Stimulated activated CD4-positive, alpha-beta T cell treated with anti-CD3 and anti-CD28 coated beads, Interleukin-15, amount 100 ng/mL, for 48 hours (primary cell): ENCODE data around the gene RNF215.

Source experiments
- DNase-seq, 2 donors: peaks; one replicate each; pipeline ENCODE4 v3.0.0-alpha.2; 2020; ENCODE audit warnings: low read depth in 2 of 2

RNF215 gene

DNA sequence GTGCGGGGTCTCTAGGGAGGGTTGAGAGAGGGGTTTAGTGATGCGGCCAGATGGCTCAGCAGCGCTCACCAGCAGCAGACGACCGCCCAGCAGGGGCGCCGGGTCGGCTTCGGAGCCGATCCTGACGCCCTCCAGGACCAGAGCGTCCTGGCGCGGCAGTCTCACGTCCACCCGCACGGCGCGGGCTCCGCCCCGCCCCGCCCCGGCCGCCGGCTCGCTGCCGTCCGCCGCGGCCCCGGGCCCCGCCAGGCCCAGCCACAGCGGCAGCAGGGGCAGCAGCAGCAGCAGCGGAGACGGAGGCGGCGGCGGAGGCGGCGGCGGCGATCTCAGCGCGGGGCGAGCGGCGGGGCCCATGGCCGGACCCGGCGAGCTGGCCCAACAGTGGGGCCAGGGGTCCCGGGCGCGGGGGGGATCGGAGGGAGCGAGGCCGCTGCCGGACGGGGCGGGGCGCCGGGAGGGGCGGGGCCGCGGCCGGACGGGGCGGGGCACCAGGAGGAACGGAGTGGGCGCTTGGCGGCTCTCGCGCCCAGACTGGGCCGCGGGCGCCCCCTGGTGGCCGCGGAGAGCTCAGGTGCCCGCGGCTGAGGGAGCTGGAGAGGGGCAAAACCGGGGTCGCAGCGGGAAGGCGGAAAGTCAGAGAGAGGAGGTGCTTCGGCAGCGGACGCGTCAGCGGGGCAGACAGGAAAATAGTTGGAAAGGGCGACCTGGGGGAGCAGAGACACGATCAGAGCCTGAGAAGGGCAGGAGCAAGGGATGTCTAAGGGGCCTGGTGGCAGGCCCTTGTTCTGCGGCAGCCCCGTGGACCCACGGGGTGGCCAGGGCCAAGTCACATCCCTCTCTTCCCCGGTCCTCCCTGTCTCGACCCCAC lies at the start of gene RNF215:
Gene RNF215 (minus strand): TSS at position 452 of the 868 bp plus-strand sequence. CDS start 98 bp downstream, at position 354.
- peak; percentile 58 to 76 for DNase-seq

DNA sequence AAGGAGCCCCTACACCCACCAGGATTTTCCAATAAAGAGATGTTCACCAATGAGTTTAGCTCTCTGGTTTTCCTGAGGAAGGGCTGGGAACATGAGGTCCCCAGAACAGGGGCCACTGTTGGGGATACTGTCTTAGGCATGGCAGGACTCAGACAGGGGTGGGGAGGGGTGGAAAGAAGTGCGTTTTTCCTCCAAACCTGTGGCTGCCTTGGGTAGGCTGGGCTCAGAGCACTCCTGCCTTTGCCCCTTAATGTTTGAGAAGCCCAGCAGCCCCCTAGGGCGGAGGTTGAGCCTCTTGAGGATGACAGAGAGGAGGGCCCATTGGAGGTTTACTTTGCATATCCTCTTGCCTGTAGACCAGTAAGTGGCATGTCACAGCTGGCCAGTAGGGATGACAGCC lies 49.0 kb upstream of the RNF215 start:
- DNase-seq, result no peak

DNA sequence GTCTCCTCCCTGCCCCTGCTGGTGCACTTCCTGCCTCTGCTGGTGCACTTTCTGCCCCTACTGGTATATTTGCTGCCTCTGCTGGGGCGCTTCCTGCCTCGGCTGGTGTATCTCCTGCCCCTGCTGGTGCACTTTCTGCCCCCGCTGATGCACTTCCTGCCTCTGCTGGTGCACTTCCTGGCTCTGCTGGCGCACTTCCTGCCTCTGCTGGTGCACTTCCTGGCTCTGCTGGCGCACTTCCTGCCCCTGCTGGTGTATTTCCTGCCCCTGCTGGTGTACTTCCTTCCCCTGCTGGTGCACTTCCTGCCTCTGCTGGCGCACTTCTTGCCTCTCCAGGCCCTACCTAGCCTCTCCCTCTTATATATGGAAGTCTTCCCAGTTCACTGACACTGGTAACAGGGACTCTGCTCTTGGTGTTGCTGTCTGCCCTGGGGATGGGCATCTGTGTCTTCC lies 48.5 kb upstream of the RNF215 start:
- DNase-seq, result peak; percentile 63 to 70

DNA sequence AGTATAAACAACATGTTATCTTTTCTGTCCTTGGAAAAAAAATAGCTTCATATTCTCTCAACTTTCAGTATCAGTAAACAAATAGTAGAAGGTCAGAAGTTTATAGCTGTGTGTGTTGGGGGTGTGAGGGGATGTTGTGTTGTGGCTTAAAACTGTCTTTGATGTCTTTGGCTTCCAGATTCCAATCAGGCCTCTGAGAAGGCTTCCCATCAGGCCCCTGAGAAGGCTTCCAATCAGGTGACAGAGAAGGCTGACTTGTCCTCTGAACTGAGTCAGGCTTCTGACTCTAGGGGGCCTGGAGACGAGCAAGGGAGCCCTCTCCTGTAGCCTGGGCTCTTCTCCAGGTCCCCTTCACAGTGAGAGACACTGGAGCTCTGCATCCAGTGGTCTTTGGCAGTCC lies 47.6 kb upstream of the RNF215 start:
- DNase-seq, result no peak

DNA sequence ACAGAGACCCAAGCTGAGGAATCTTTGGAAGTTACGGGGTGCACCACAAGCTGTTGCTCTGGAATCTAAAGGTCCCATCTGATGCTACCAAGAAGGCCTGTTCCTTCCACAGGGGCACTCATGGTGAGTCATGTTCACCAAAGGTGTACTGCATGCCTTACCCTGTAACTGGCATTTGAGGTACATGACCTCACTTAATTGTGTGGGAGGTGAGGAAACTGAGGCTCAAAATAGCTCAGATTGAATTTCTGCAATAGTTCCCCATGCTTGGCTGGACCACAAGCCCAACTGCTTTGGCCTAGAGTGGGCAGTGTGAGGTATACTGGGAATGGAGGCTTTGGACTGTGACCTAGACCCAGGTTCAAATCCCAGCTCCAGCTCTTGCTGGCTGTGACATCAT lies 46.6 kb upstream of the RNF215 start:
- no peak for DNase-seq

DNA sequence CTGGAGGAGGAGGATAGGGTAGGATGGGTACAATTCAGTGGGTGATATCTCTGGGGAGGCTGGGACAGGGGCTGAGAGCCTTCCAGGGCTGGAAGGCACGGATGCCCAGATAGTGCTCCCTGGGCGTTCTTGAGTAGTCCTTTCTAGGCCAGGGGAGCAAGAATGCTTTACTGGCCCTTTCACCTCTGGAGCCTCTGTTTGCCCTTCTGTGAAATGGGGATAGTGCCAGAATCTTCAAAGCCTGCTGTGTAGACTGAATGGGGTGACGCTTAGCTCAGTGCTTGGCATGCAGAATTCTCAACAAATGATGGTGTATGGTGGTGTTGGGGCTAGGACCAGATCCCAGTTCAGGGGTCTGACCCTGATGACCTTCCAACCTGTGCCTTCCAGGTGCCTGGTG lies 46.0 kb upstream of the RNF215 start:
- DNase-seq, result no peak

DNA sequence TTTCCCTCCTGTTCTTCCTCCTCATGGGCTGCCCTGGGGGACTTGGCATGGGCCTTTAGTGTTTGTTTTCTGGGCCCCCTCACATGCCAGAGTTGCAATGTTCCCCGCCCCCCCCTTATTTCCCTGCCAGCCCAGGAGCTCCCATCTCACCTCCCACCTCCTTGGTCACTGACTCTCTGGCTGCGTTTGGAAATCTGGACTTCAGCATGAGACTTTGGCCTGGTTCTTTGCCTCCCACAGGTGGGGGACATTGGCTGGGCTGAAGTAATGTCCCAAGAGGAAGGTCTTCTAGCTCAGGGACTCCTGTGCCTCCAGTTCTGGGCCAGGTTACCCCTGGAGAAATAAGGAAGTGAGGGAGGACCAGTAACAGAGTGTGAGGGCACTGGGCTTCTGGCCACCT lies 45.3 kb upstream of the RNF215 start:
- no peak for DNase-seq

DNA sequence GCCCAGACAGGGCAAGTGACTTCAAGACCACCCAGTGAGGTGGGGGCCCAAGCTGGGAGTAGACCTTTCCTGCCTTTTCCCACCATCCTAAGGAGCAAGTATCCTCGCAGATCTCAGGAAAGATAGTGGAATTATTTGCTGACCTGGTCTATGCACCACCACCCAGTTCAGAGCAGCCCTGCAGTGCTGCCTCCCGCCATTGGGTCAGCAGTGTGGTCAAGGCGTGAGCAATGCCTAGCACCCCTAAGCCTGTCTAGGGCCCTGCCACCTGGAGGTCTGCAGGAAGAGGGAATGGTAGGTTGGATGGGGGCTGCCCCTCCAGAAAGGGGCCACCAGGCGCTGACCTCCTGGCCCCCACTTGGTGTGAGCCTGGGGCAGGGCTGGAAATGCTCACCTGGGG lies 44.9 kb upstream of the RNF215 start:
- no peak for DNase-seq

DNA sequence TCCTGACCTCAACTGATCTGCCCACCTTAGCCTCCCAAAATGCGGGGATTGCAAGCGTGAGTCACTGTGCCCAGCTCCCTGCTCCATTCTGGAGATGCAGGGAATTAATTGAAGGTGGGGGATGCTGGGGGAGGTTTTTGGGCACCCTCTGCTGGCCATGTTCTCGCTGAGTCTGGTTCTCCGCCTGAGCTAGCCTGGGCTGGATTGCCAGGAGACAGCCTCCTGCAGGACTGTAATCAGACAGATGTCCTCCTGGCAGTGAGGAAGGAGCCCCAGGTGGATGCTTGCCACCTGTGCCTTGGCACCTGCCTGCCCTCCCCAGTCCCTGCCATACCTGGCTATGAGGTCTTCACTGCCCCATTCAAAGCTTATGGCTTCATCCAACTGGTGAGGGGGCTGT lies 43.7 kb upstream of the RNF215 start:
- DNase-seq, result no peak

DNA sequence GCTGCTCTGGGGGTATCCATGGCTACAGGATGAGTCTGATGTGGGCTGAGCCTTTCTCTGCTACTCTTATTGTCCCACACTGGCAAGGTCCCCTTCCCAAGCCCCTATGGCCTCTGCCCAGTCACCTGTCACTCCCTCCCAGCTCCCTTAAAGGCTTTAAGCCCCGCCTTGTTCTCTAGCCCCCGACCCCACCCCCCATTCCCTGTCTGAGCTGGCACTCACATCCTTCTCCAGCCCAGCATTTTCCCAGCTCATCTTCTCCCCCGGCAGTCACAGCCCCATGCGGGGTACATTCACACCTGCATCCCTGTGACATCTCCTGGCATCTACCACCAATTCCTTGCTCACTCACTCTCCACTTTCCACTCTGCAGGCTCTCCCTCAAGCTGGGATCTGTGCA lies 42.7 kb upstream of the RNF215 start:
- DNase-seq, result no peak

DNA sequence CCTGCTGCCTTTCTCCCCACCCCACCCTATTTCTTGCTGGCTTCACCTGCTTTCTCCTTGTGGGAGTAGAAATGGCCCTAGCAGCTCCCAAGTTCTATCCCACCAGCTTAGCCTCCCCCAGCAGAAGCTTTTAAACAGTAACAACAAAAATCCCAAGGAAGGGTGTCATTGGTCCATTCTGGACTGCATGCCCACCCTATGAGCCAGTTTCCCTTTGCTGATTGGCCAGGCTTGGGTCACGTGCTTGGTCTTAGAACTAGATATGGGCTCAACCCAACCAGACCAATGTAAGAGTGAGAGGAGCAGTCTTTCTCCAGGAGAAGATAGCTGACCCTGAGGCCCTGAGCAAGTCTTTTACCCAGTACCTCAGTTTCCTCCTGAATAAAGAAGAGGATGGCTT lies 40.7 kb upstream of the RNF215 start:
- DNase-seq, result no peak

DNA sequence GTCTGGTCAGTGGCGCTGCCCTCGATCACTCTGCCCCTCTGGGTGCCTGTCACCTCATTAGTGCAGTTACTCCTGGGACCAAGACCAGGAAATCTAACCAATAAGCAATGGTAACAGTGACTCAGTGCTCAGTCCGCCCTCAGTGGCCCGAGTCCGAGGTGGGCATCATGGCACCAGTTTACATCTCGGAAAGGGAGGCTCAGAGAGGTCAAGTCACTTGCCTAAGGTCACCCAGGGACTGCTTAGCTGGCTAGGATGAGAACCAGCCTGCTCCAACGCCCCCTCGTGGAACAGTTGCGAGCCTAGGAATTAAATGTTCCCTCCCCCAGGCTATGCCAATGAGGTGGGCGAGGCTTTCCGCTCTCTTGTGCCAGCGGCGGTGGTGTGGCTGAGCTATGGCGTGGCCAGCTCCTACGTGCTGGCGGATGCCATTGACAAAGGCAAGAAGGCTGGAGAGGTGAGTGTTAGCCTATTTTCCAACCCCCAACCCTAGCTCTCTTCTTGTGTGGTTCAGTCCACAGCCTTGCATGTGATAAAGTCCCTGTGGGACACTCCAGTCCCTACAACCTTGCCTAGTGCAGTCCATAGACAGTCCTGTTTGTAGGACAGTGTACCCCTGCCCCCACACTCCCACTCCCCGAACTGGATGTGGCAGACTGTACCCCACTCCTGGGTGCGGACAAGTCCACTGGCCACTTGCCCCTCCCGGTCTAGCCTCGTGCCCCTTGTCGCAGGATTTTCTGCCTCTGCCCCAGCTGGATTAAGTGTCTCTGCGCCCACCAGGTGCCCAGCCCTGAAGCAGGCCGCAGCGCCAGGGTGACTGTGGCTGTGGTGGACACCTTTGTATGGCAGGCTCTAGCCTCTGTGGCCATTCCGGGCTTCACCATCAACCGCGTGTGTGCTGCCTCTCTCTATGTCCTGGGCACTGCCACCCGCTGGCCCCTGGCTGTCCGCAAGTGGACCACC lies 39.5 kb upstream of the RNF215 start:
- peak; percentile 75 to 90 for DNase-seq

DNA sequence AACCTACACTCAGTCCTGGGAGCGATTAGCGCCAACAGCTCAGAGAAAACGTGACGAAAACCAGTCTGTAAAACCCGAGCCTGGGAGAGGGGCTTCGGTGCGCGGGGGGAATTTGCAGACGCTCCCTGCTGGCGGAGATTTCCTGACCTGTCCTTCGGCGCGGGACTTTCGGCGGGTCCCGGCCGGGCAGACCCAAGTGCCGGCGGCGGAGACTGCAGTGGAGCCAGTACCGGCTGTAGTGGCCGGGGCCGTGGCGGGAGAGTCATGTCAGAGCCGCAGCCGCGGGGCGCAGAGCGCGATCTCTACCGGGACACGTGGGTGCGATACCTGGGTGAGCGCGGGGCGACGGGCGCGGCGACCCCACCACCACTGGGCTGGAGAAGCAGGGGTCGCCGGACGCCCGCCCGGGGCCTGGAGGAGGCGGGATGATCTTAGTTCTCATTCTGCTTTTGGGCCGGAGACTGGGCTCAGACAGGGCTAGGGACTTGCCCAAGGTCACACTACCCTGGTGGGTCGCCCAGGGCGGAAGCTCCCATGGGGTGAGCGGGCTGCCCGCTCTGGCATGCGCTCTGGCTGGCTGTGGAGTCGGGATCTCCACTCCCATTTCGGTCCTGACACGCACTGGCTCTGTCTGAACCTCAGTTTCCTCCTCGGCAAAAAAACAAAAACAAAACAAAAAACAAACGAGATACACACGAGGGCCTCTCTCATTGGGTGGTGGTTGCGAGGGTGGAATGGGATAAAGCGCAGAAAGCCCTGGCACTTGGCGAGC lies 38.6 kb upstream of the RNF215 start, which contains the start of gene MTFP1:
Gene MTFP1 (plus strand): TSS at position 153 of the 772 bp plus-strand sequence. CDS start 112 bp downstream, at position 265.
- no peak for DNase-seq

DNA sequence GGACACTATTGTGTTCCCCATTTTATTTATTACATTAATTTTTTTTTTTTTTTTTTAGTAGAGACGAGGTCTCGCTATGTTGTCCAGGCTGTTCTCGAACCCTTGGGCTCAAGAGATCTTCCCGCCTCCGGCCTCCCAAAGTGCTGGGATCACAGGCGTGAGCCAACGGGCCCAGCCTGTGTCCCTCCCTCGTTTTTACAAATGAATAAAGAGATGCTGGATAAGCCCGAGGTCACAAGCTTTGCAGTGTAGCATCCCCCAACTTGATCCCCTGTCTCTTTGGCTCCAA lies 38.1 kb upstream of the RNF215 start:
- no peak for DNase-seq

DNA sequence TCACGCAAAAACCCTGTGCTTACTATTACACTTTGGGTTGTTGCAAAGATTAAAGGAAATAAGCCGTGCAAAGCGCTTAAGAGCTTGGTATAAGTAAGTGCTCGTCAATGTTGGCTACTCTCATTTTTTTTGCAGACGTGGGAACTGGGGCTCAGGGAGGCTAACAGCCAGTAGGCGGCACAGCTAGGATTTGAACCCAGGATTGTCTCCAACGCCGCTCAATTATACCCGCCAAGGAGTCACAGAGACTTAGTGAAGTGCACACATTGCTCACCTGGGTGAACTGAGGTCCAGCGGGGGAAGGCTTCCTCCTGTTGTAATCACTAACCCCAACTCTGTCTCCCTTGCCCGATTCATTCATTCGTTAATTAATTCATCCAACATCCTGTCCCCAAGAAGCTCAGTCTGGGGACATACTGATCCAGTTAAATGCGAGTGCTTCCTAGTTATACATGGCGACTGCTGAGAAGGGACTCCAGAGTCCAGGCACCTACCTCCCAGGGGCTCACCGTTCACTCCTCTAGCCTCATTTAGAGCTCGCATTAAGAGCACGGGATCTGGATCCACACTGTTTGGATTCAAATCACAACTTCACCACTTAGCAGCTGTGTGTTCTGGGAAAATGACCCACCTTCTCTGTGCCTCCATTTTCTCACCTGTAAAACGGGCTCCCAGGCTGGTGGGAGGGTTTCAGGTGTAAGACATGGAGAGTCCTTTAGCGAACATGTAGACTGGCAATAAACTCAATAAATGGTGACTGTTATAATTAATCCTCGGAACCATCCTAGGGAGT lies 37.5 kb upstream of the RNF215 start:
- no peak for DNase-seq

DNA sequence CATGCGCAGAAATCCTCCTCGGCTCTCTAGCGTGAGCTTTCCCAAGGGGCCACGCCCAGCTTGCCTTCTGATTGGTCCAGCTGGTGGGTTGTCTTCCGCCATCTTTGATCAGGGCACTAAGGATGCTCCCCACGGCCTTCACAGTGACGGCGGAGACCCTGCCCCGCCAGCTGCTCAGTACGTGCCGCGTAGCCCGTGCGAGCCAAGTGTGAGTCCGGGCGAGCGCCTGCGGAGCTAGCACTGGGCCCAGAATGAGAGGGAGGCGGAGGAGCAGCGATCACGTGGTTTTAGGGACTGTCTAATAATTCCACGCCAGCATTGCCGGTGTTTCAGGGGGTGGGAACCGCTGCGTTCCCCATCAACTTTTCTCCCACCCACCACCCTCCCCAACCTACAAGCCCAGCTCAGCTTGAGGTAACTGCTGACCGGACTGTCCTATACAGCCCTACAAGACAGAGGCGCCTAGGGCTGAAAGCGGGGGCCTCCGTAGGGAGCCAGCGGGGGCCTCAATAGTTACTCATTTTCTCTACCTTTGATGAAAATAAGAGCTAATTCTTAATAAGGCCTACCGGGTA lies 36.8 kb upstream of the RNF215 start:
- DNase-seq, result peak; percentile 97 to 99

DNA sequence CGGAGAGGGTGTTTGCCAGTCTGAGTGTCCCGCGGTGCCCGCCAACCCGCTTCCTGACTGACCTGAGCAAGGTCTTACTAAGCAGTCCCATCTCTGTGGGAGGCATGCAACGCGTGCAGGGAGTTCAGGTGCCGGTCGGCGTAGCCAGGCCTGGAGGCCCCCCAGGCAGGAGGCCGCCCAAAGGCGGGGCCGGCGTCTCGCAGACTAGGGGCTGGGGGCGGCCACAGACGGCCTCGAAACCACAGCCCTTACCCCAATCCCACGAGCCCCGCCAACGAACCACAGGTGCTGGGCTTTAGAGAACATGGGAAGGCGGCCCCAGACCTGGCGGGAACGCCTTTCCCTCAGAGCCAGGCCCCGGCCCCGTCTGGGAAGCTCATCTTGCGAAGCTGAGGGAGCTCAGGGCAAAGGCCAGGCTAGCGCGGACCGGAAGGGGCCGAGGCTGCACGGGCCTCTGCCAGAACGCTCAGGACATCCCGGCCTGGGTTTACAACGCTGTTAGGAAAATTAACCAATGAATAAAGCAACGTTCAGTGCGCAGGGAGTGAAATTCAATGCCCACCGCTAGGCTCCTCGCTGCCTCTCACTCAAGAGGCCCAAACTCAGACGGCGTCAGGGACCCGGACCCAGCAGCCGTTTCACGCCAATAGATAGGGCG lies 36.2 kb upstream of the RNF215 start:
- DNase-seq, result peak in 1 of 2 donors; percentile 61

DNA sequence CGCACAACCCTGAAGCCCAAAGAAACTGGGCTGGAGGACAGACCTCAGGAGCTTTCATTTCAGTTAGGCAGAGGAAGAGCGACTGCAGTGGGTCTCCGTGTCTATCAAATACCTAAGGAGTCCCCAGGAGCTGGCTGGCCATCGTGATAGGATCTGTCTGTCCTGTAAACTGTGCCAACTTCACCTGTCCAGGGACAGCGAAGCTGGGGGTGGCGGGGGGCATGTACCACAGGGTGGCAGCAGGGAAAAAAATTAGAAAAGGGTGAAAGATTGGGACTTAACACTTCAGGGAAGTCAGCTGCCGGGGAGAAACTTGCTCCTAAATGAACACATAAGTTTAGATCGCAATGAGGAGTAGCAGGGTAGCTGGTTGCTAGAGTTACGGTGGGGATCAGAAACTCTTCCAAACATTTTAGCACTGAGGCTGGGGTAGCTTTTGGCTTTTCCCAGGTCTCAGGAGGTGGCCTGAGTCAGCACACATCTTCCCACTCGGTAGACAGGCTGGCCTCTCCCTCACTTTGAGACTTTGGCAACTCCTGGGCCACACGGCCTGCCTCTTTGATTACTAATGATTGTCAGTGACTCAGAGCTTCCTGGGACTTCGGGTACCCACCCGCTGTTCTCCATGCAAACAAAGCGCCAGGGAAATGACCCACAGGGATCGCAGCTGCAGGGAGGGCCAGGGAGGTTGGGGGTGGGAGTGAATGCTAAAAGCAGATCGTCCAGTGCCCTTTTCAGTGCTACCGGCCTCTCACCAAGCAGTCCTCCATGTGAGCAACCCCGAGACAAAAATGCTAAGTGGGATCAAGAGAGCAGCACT lies 35.5 kb upstream of the RNF215 start:
- DNase-seq, result no peak
